SK-N-SH (cell line): Measurements from ENCODE around the gene ECE1. TPM values are rescaled to one million over a fixed set of nuclear protein-coding genes. Genes with fewer than 3 reads are reported as not detected.

Experiments
- CTCF ChIA-PET: fragments of 300-600, 350-600 bp; formaldehyde crosslinking; extraction: SDS; loops from one replicate; lab custom pipeline; 2021; lab: Yijun Ruan, JAX
- POLR2A ChIA-PET: fragments of 350-600 bp; sonication (Branson Sonifier 250); formaldehyde crosslinking; extraction: SDS; loops from one replicate; lab custom pipeline; 2020; ENCODE audit warnings: antibody characterized with exemption, inconsistent platforms; lab: Yijun Ruan, JAX
- DNase-seq: peaks from one replicate; pipeline ENCODE4 v3.0.0; 2012
- H2AFZ ChIP-seq: fragments of 200-600 bp; sonication (generic); 2 replicates; pipeline ENCODE4 v1.8.1; 2016; ENCODE audit warnings: antibody characterized with exemption, mild to moderate bottlenecking, low read depth
- H3F3A ChIP-seq: fragments of 200-600 bp; sonication (generic); replicated peaks from 2 replicates; pipeline ENCODE3; 2016; ENCODE audit warnings: antibody characterized with exemption, mild to moderate bottlenecking; ENCODE audit not compliant: insufficient read depth
- H3K27ac ChIP-seq, 2 experiments: fragments of 200-500 bp in 1 of 2; fragments of 200-600 bp in 1 of 2; sonication (Bioruptor generic) in 1 of 2; sonication (generic), shearing (Covaris generic) in 1 of 2; 2 replicates each; pipeline versions ENCODE4 v1.5.1 to v1.6.1; 2014 to 2016; ENCODE audit warnings: low read depth in 2 of 2, inconsistent platforms in 1 of 2, low read length in 1 of 2, mild to moderate bottlenecking in 1 of 2, mixed read lengths in 1 of 2
- H3K27me3 ChIP-seq: fragments of 200-600 bp; sonication (generic), shearing (Covaris generic); 2 replicates; pipeline ENCODE4 v1.6.1; 2016; ENCODE audit warnings: mixed run types; ENCODE audit not compliant: insufficient read depth
- H3K36me3 ChIP-seq, 2 experiments: fragments of 200-500 bp in 1 of 2; fragments of 200-600 bp in 1 of 2; sonication (Bioruptor generic) in 1 of 2; sonication (generic) in 1 of 2; replicated peaks in 1 of 2; 2 replicates each; pipeline versions ENCODE3 to v1.5.1; 2014 to 2016; ENCODE audit warnings: low read length in 1 of 2, mild to moderate bottlenecking in 1 of 2; ENCODE audit not compliant: insufficient read depth in 2 of 2, control insufficient read depth in 1 of 2
- H3K4me1 ChIP-seq, 2 experiments: fragments of 200-500 bp in 1 of 2; fragments of 200-600 bp in 1 of 2; sonication (Bioruptor generic) in 1 of 2; sonication (generic), shearing (Covaris generic) in 1 of 2; 2 replicates each; pipeline versions ENCODE4 v1.5.1 to v1.6.1; 2014 to 2016; ENCODE audit warnings: low read depth in 1 of 2, low read length in 1 of 2, mixed run types in 1 of 2; ENCODE audit not compliant: insufficient read depth in 2 of 2, control insufficient read depth in 1 of 2
- H3K4me2 ChIP-seq: fragments of 200-600 bp; sonication (generic), shearing (Covaris generic); 2 replicates; pipeline ENCODE4 v1.6.1; 2017; ENCODE audit warnings: mixed run types
- H3K4me3 ChIP-seq, 2 experiments: fragments of 200-500 bp in 1 of 2; fragments of 200-600 bp in 1 of 2; sonication (Bioruptor generic) in 1 of 2; sonication (generic), shearing (Covaris generic) in 1 of 2; 2 replicates each; pipeline versions ENCODE4 v1.5.1 to v1.8.1; 2014 to 2016; ENCODE audit warnings: low read depth in 2 of 2, inconsistent platforms in 1 of 2, low read length in 1 of 2, mild to moderate bottlenecking in 1 of 2, mixed read lengths in 1 of 2, moderate library complexity in 1 of 2
- H3K79me2 ChIP-seq: fragments of 200-600 bp; sonication (generic); 2 replicates; pipeline ENCODE4 v1.8.1; 2017; ENCODE audit warnings: mild to moderate bottlenecking; ENCODE audit not compliant: insufficient read depth
- H3K9ac ChIP-seq: fragments of 200-600 bp; sonication (generic); 2 replicates; pipeline ENCODE4 v1.6.1; 2017; ENCODE audit warnings: mixed run types
- H3K9me2 ChIP-seq: fragments of 200-600 bp; sonication (generic); 2 replicates; pipeline ENCODE4 v1.6.1; 2017; ENCODE audit warnings: mixed run types
- H3K9me3 ChIP-seq: fragments of 200-600 bp; sonication (generic); 2 replicates; pipeline ENCODE4 v1.6.1; 2017; ENCODE audit warnings: mixed run types, mild to moderate bottlenecking, moderate library complexity
- H4K20me1 ChIP-seq: fragments of 200-600 bp; sonication (generic); 2 replicates; pipeline ENCODE4 v1.6.1; 2017; ENCODE audit warnings: mild to moderate bottlenecking, mixed run types; ENCODE audit not compliant: insufficient read depth
- ELF1 ChIP-seq: IDR thresholded peaks from 2 replicates; pipeline ENCODE4 v1.4.0; 2012
- EP300 ChIP-seq, 2 experiments: IDR thresholded peaks; 2 replicates each; pipeline versions ENCODE4 v1.4.0 to v1.6.1; 2012; ENCODE audit warnings: borderline replicate concordance in 1 of 2, low read depth in 1 of 2, low read length in 1 of 2
- EZH2phosphoT487 ChIP-seq: fragments of 200-600 bp; sonication (generic); IDR thresholded peaks from 2 replicates; pipeline ENCODE4 v1.6.1; 2017; ENCODE audit warnings: low read depth, mixed run types, mild to moderate bottlenecking, antibody characterized with exemption, moderate library complexity, borderline replicate concordance
- FOXJ3 ChIP-seq: sonication (generic); formaldehyde crosslinking; IDR thresholded peaks from 2 replicates; pipeline ENCODE4 v1.5.1; 2020; ENCODE audit warnings: mild to moderate bottlenecking, missing genetic modification reagents
- FOXM1 ChIP-seq: IDR thresholded peaks from 2 replicates; pipeline ENCODE4 v1.4.0; 2012; ENCODE audit warnings: low read depth, mild to moderate bottlenecking
- GATA2 ChIP-seq: sonication (generic); formaldehyde crosslinking; IDR thresholded peaks from 2 replicates; pipeline ENCODE4 v1.5.0; 2020; ENCODE audit warnings: mild to moderate bottlenecking, missing genetic modification reagents
- JUND ChIP-seq: IDR thresholded peaks from 2 replicates; pipeline ENCODE4 v1.4.0; 2012
- MAX ChIP-seq: IDR thresholded peaks from 2 replicates; pipeline ENCODE4 v1.4.0; 2012; ENCODE audit warnings: low read depth
- MXI1 ChIP-seq: IDR thresholded peaks from 2 replicates; pipeline ENCODE4 v1.6.1; 2012; ENCODE audit warnings: mild to moderate bottlenecking, low read depth, low read length, improper control_type of control experiment
- NFIC ChIP-seq: IDR thresholded peaks from 2 replicates; pipeline ENCODE4 v1.4.0; 2012; ENCODE audit warnings: borderline replicate concordance
- NRF1 ChIP-seq: IDR thresholded peaks from 2 replicates; pipeline ENCODE4 v1.6.1; 2012; ENCODE audit warnings: low read depth, mild to moderate bottlenecking, low read length
- POLR2AphosphoS5 ChIP-seq: IDR thresholded peaks from 2 replicates; pipeline ENCODE4 v1.6.1; 2012; ENCODE audit warnings: low read depth, low read length
- RAD21 ChIP-seq: IDR thresholded peaks from 2 replicates; pipeline ENCODE4 v1.6.1; 2012; ENCODE audit warnings: mild to moderate bottlenecking, low read length
- RCOR1 ChIP-seq: fragments of 150-350 bp; IDR thresholded peaks from 2 replicates; pipeline ENCODE4 v1.6.1; 2017; ENCODE audit warnings: antibody characterized with exemption, low read length
- REST ChIP-seq: IDR thresholded peaks from 2 replicates; pipeline ENCODE4 v1.6.1; 2012; ENCODE audit warnings: mild to moderate bottlenecking, low read depth, low read length, moderate library complexity
- RXRA ChIP-seq: IDR thresholded peaks from 2 replicates; pipeline ENCODE4 v1.4.0; 2012; ENCODE audit warnings: low read depth, mild to moderate bottlenecking, borderline replicate concordance
- SIN3A ChIP-seq: IDR thresholded peaks from 2 replicates; pipeline ENCODE4 v1.6.1; 2012; ENCODE audit warnings: low read depth, mild to moderate bottlenecking, low read length, moderate library complexity, borderline replicate concordance
- SMC3 ChIP-seq: IDR thresholded peaks from 2 replicates; pipeline ENCODE4 v1.6.1; 2012; ENCODE audit warnings: low read depth, low read length, improper control_type of control experiment
- TAF1 ChIP-seq: IDR thresholded peaks from 2 replicates; pipeline ENCODE4 v1.6.1; 2012; ENCODE audit warnings: low read depth, mild to moderate bottlenecking, low read length, moderate library complexity, borderline replicate concordance
- TCF12 ChIP-seq: IDR thresholded peaks from 2 replicates; pipeline ENCODE4 v1.4.0; 2012
- TEAD4 ChIP-seq: IDR thresholded peaks from 2 replicates; pipeline ENCODE4 v1.4.0; 2012; ENCODE audit warnings: mild to moderate bottlenecking, borderline replicate concordance; ENCODE audit not compliant: insufficient read depth
- YY1 ChIP-seq: IDR thresholded peaks from 2 replicates; pipeline ENCODE4 v1.4.0; 2012; ENCODE audit warnings: low read depth, mild to moderate bottlenecking
- ZBTB33 ChIP-seq: IDR thresholded peaks from 2 replicates; pipeline ENCODE4 v1.4.0; 2012; ENCODE audit warnings: low read depth, borderline replicate concordance
- WGBS: methylation state at CpG from one replicate; pipeline ENCODE4 v1.1.6; 2017; ENCODE audit warnings: low lambda C conversion rate; 5-methylcytosine and 5-hydroxymethylcytosine counted together
- polyA plus RNA-seq, 3 experiments: library from polyadenylated mRNA; depleted of rRNA; stranded (reverse); fragments of >200 nt; gene quantifications; 2 replicates each; pipeline ENCODE4 v1.2.3, GENCODE V29; 2012
- TF ChIP-seq, protein P1 (sequence below): fragments of 150-350 bp; IDR thresholded peaks from 2 replicates; pipeline ENCODE4 v1.6.1; 2017; ENCODE audit warnings: antibody characterized with exemption, low read length, low read depth, borderline replicate concordance
- TF ChIP-seq, protein P2 (sequence below): fragments of 150-350 bp; IDR thresholded peaks from 2 replicates; pipeline ENCODE4 v1.6.1; 2016; ENCODE audit warnings: mild to moderate bottlenecking, low read depth, low read length

Gene ECE1
- polyA plus RNA-seq, 1 of the 3 experiments (the other 2 are of a cell fraction), result 96.6 TPM

- POLR2A ChIA-PET, result interaction anchor here (0.6 to 1.3 kb wide), 4 partner anchors 12 to 54 kb away, joined by 3 to 7 read pairs (median 4); no protein-coding TSS in a partner anchor
- Histone ChIP-seq H3K4me1 (peaks cover 49 to 83% of the 10 kb centered on the region in 2 experiments), H3K9ac (no peak overlapping the region), H3F3A (peaks cover 14% of the 10 kb centered on the region), H4K20me1 (peaks cover 8% of the 10 kb centered on the region; the same call in 1 of the 2 replicates), H3K4me2 (0 out of 2 replicates have a peak overlapping the region, but pooled peaks have one; percentile 38), H2AFZ (no peak overlapping the region), H3K9me3 (no peaks in the 10 kb centered on the region), H3K79me2 (no peaks in the 10 kb centered on the region), H3K9me2 (no peaks in the 10 kb centered on the region), H3K27ac (peak overlapping the region; percentile 24 to 99; a peak in 3 of 4 replicates), H3K4me3 (no peak overlapping the region), H3K27me3 (no peaks in the 10 kb centered on the region), H3K36me3 (no peaks in the 10 kb centered on the region)
- WGBS, result 45% methylated on average over 9 of the region's 9 CpGs
- CTCF ChIA-PET, result interaction anchor here (1.2 to 5.1 kb wide), 6 partner anchors 9 to 59 kb away, joined by 3 to 32 read pairs (median 8); no protein-coding TSS in a partner anchor
- peak; percentile 60 for DNase-seq
- TF ChIP-seq TAF1, result no peak
- no peak for TF ChIP-seq MAX
- peak; percentile 71; the same call in 1 of the 2 replicates for TF ChIP-seq RCOR1
- TF ChIP-seq, protein P1, sequence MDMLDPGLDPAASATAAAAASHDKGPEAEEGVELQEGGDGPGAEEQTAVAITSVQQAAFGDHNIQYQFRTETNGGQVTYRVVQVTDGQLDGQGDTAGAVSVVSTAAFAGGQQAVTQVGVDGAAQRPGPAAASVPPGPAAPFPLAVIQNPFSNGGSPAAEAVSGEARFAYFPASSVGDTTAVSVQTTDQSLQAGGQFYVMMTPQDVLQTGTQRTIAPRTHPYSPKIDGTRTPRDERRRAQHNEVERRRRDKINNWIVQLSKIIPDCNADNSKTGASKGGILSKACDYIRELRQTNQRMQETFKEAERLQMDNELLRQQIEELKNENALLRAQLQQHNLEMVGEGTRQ, result no peak
- peak; percentile 80 for TF ChIP-seq NFIC
- TF ChIP-seq RXRA, result no peak
- TF ChIP-seq EZH2phosphoT487, result no peak
- no peak; the same call in 1 of the 2 replicates for TF ChIP-seq JUND
- TF ChIP-seq MXI1, result 0 out of 2 replicates have a peak, but pooled peaks have one; percentile 24
- TF ChIP-seq EP300 (IDR thresholded peaks at IDR 0.05; ENCODE audit: borderline replicate concordance in 1 of 2, low read depth in 1 of 2, low read length in 1 of 2), result peak in 1 of 2 experiments; percentile 84; a peak in 2 of 4 replicates
- no peak for TF ChIP-seq SIN3A
- TF ChIP-seq SMC3, result peak; percentile 12; the same call in 1 of the 2 replicates
- no peak for TF ChIP-seq ELF1
- TF ChIP-seq FOXM1, result no peak
- TF ChIP-seq ZBTB33, result no peak
- no peak for TF ChIP-seq REST
- TF ChIP-seq NRF1, result no peak
- peak; percentile 80 for TF ChIP-seq TCF12
- TF ChIP-seq FOXJ3 (CRISPR knock-in tag), result no peak; the same call in 1 of the 2 replicates
- TF ChIP-seq, protein P2, sequence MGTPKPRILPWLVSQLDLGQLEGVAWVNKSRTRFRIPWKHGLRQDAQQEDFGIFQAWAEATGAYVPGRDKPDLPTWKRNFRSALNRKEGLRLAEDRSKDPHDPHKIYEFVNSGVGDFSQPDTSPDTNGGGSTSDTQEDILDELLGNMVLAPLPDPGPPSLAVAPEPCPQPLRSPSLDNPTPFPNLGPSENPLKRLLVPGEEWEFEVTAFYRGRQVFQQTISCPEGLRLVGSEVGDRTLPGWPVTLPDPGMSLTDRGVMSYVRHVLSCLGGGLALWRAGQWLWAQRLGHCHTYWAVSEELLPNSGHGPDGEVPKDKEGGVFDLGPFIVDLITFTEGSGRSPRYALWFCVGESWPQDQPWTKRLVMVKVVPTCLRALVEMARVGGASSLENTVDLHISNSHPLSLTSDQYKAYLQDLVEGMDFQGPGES, result no peak
- no peak for TF ChIP-seq TEAD4
- TF ChIP-seq YY1, result no peak
- TF ChIP-seq GATA2 (CRISPR knock-in tag), result no peak
- TF ChIP-seq RAD21, result 0 out of 2 replicates have a peak, but pooled peaks have one; percentile 6
- TF ChIP-seq POLR2AphosphoS5, result peak; percentile 40; the same call in 1 of the 2 replicates
Observed at GRCh38 chr1:21308847-21309652, 18.8 kb upstream of the ECE1 start.
